ENCODE results near the gene LCT. TPM values are rescaled to one million over a fixed set of nuclear protein-coding genes. Genes with fewer than 3 reads are reported as not detected.

LCT gene
- total RNA-seq, 1 experiment from 2014 or later, result 0.04 TPM

DNA sequence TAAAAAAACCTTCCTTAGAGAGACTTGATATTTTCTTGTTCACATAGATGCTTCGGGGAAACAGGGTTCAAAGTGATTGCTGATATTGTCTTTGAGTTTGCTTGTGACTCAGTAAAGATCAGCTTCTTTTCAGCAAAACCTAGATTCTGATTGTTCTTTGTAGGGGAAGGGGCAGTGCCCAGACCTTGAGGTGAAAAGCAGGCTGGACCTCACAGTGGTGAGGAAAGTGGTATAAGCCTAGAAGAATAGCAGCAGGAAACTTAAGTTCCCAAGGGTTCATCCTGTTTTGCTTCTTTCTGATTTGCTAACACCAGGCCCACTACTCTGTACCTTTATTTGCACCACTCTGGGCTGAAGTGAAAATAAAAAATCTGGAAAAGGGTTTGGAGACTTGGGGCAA, 74.5 kb downstream of the LCT start:
- Histone ChIP-seq H3K9ac (ENCODE audit: extremely low read depth, insufficient read length, low read length) (no peak overlapping the region), H2BK12ac (ENCODE audit: insufficient read length, low read depth, low read length) (no peak overlapping the region), H3K79me1 (ENCODE audit: insufficient read depth, low read depth, low read length, poor library complexity, severe bottlenecking) (peaks cover 2% of the 10 kb centered on the region), H4K91ac (ENCODE audit: insufficient read length, low read depth, low read length) (no peak overlapping the region), H2AK5ac (ENCODE audit: insufficient read length, low read length) (no peak overlapping the region), H4K5ac (ENCODE audit: insufficient read length, low read depth, low read length) (no peak overlapping the region), H3K56ac (ENCODE audit: insufficient read length, low read depth, low read length) (no peak overlapping the region), H3K4me1 (ENCODE audit: insufficient read depth, low read length) (no peaks in the 10 kb centered on the region), H3K4me2 (ENCODE audit: insufficient read depth, insufficient read length, low read length) (no peak overlapping the region), H3K18ac (ENCODE audit: insufficient read length, low read depth, low read length) (no peak overlapping the region), H3K14ac (ENCODE audit: insufficient read depth, low read length) (no peak overlapping the region), H3K9me3 (ENCODE audit: control insufficient read depth, low read depth, low read length) (no peaks in the 10 kb centered on the region), H3K27ac (ENCODE audit: insufficient read length, low read depth, low read length) (no peak overlapping the region), H2BK120ac (ENCODE audit: low read depth, low read length, poor library complexity, severe bottlenecking) (no peak overlapping the region), H3T11ph (ENCODE audit: low read length) (no peak overlapping the region), H3K27me3 (ENCODE audit: insufficient read depth, low read length) (no peaks in the 10 kb centered on the region), H4K8ac (replicated peaks; ENCODE audit: insufficient read length, low read depth, low read length) (no peak overlapping the region), H3K23me2 (ENCODE audit: insufficient read length, low read depth, low read length, poor library complexity, severe bottlenecking) (no peaks in the 10 kb centered on the region), H3K23ac (ENCODE audit: insufficient read length, low read depth, low read length) (no peak overlapping the region), H4K20me1 (ENCODE audit: control insufficient read depth, insufficient read depth, insufficient read length) (no peaks in the 10 kb centered on the region), H3K79me2 (ENCODE audit: insufficient read depth, low read length) (no peaks in the 10 kb centered on the region), H2AFZ (ENCODE audit: low read length) (no peak overlapping the region), H2BK5ac (ENCODE audit: insufficient read length, low read length) (no peak overlapping the region), H3K4ac (ENCODE audit: low read depth, low read length) (no peak overlapping the region), H2BK20ac (ENCODE audit: low read depth, low read length, poor library complexity, severe bottlenecking) (no peak overlapping the region), H2BK15ac (ENCODE audit: low read depth, low read length) (no peak overlapping the region)
- TF ChIP-seq, protein P1, sequence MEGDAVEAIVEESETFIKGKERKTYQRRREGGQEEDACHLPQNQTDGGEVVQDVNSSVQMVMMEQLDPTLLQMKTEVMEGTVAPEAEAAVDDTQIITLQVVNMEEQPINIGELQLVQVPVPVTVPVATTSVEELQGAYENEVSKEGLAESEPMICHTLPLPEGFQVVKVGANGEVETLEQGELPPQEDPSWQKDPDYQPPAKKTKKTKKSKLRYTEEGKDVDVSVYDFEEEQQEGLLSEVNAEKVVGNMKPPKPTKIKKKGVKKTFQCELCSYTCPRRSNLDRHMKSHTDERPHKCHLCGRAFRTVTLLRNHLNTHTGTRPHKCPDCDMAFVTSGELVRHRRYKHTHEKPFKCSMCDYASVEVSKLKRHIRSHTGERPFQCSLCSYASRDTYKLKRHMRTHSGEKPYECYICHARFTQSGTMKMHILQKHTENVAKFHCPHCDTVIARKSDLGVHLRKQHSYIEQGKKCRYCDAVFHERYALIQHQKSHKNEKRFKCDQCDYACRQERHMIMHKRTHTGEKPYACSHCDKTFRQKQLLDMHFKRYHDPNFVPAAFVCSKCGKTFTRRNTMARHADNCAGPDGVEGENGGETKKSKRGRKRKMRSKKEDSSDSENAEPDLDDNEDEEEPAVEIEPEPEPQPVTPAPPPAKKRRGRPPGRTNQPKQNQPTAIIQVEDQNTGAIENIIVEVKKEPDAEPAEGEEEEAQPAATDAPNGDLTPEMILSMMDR (conservative IDR thresholded peaks at IDR 0.05), result no peak
- no peaks in the 10 kb centered on the region; a peak in 1 of 4 replicates for H3K4me1 Mint-ChIP-seq
- no peak overlapping the region for H3K4me3 Mint-ChIP-seq
- H3K27me3 Mint-ChIP-seq (ENCODE audit: low read depth), result no peaks in the 10 kb centered on the region
- DNase-seq, result no peak
- peaks cover 25 to 76% (median 54%) of the 10 kb centered on the region in 3 experiments; a peak in 6 of 7 replicates for H3K36me3 Mint-ChIP-seq (ENCODE audit: insufficient read depth in 1 of 3, low read depth in 3 of 3)
- no peaks in the 10 kb centered on the region for H3K9me3 Mint-ChIP-seq
- WGBS (ENCODE audit: extremely low coverage, insufficient read length, low lambda C conversion rate), result no CpG with 5 or more reads among the region's 1 CpG
- peak overlapping the region in 1 of 3 experiments; percentile 75; a peak in 1 of 7 replicates for H3K27ac Mint-ChIP-seq

Data from H9 (cell line).